Measurements from ENCODE around the gene CARHSP1. TPM values are rescaled to one million over a fixed set of nuclear protein-coding genes. Genes with fewer than 3 reads are reported as not detected.

CARHSP1 gene
- 47.8 and 53.9 TPM in 2 replicates for polyA plus RNA-seq (2011; rRNA removed)
- 192 and 210 TPM in 2 replicates for polyA plus RNA-seq (2012; cell fraction: cytosol; rRNA removed)
- polyA plus RNA-seq (2012; cell fraction: nucleus; rRNA removed), result 104 and 147 TPM in 2 replicates
- polyA plus RNA-seq (2017; fragmentation: RNase III; extraction: RNeasy Plus Mini Kit Qiagen cat#74134 plus additional on column Dnase treatment), result 137 to 173 TPM (median 172 TPM) in 3 replicates
- 70.2 and 86.8 TPM in 2 replicates for polyA minus RNA-seq (2011; rRNA and poly(A)+ RNA removed)

DNA sequence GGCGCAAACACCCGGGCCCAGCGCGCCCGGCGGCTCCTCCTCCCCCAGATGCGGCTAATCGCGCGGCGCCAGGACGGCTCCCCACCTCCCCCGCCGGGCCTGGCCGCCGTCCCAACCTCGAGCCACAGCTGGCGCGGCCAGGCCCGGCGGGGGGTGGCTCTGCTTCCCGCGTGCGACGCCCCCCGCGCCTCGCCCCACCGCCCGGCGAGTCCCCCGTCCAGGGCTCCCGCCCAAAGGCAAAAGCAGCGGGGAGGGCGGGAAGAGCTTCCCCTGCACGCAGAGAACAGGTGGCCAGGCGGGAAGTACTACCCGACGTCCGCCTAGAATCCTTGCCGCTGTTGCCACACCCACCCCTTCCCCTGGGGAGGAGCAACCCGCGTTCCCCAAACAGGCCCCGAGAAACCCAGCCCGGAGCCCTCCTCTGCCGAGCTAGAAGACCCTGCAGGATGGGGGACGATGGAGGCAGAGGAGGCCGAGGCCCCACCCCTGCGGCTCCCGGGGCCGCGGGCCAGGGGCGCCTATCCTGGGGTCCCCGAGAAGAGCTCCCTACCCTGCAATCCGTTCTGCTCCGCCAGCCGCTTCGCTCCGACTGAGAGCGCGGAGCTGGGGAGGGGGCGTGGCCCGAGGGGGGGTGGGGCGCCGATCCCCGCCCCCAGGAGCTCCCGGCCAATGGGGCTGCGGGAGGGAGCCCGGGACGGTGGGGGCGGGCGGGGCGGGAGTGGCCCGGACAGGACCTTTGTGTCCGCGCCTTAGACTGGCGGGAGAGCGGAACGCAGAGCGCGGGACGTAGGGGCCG is at the start of gene CARHSP1:
TSS of gene CARHSP1 (minus strand) at position 591 of the 796 bp plus-strand sequence. CDS start 9,678 bp downstream, outside the sequence.
- POLR2A ChIA-PET, result interaction anchor here (0.6 to 2.7 kb wide), 20 partner anchors 8 to 1441 kb away, joined by 3 to 24 read pairs (median 5); partner anchors contain the start of genes HAPSTR1 and LITAFD
- Histone ChIP-seq H3K4me3 (peak within 1 kb of the TSS; percentile 60), H3K27ac (peak within 1 kb of the TSS; percentile 91 to 94), H3K4me1 (peaks cover 69% of the 10 kb centered on the region), H3K9me3 (no peaks in the 10 kb centered on the region), H3K4me2 (peak within 1 kb of the TSS; percentile 98)
- DNase-seq (ENCODE audit: low read depth in 1 of 2, low spot score in 1 of 2), result peak; percentile 91 to 92
- no peak for FAIRE-seq
- 0% methylated on average over 1 of the region's 83 CpGs for WGBS (ENCODE audit: missing lambda C conversion rate)
- CTCF ChIA-PET, result interaction anchor here (0.6 to 7.9 kb wide), 4 partner anchors 9 to 59 kb away, joined by 3 to 84 read pairs (median 4); partner anchors contain the start of gene LITAFD
- peak; percentile 67 to 85 for ATAC-seq
- TF ChIP-seq RNF2 (IDR thresholded peaks at IDR 0.05; ENCODE audit: borderline replicate concordance, low read depth) (no peak), JUN (IDR thresholded peaks at IDR 0.05) (peak; percentile 72 to 87; a peak in 4 of 5 replicates), ZNF302 (CRISPR knock-in tag; IDR thresholded peaks at IDR 0.05) (no peak), SREBF2 (IDR thresholded peaks at IDR 0.05) (no peak), RCOR1 (IDR thresholded peaks at IDR 0.05; ENCODE audit: low read depth, low read length) (no peak), USF2 (IDR thresholded peaks at IDR 0.05) (no peak), CBX2 (IDR thresholded peaks at IDR 0.05; ENCODE audit: borderline replicate concordance, low read depth) (no peak), GATA3 (IDR thresholded peaks at IDR 0.05; ENCODE audit: borderline replicate concordance) (peak; percentile 22; the same call in 1 of the 2 replicates), JUNB (IDR thresholded peaks at IDR 0.05) (no peak), HMGXB4 (CRISPR knock-in tag; IDR thresholded peaks at IDR 0.05; ENCODE audit: borderline replicate concordance) (no peak), BCL3 (IDR thresholded peaks at IDR 0.05) (peak; percentile 66; the same call in 1 of the 3 replicates), CHD2 (IDR thresholded peaks at IDR 0.05; ENCODE audit: low read length, partially characterized antibody) (no peak), HOXB13 (CRISPR knock-in tag; IDR thresholded peaks at IDR 0.05; ENCODE audit: low read depth) (no peak), HOXB5 (CRISPR knock-in tag; IDR thresholded peaks at IDR 0.05) (no peak), NR3C1 (IDR thresholded peaks at IDR 0.05) (no peak), EHMT2 (IDR thresholded peaks at IDR 0.05; ENCODE audit: low read depth) (no peak), FOSL2 (IDR thresholded peaks at IDR 0.05) (no peak), FOSL2 (CRISPR knock-in tag; IDR thresholded peaks at IDR 0.05) (no peak), PHF8 (IDR thresholded peaks at IDR 0.05; ENCODE audit: borderline replicate concordance, low read depth) (peak; percentile 85; the same call in 1 of the 2 replicates), HDAC2 (IDR thresholded peaks at IDR 0.05) (no peak), CBX8 (IDR thresholded peaks at IDR 0.05) (no peak), SMC3 (IDR thresholded peaks at IDR 0.05) (no peak), ESRRA (IDR thresholded peaks at IDR 0.05; ENCODE audit: borderline replicate concordance, low read length) (no peak), PBX3 (IDR thresholded peaks at IDR 0.05) (0 out of 2 replicates have a peak, but pooled peaks have one; percentile 28), POLR2AphosphoS2 (conservative IDR thresholded peaks at IDR 0.05; ENCODE audit: low read length) (no peak), POLR2A (IDR thresholded peaks at IDR 0.05; ENCODE audit: low read length) (peak; percentile 53), RARB (CRISPR knock-in tag; IDR thresholded peaks at IDR 0.05) (no peak), CEBPB (IDR thresholded peaks at IDR 0.05) (peak in 1 of 2 experiments; percentile 53; a peak in 1 of 4 replicates), KDM1A (IDR thresholded peaks at IDR 0.05; ENCODE audit: low read depth) (no peak), FOSB (CRISPR knock-in tag; IDR thresholded peaks at IDR 0.05) (no peak)
- TF ChIP-seq, protein P1, sequence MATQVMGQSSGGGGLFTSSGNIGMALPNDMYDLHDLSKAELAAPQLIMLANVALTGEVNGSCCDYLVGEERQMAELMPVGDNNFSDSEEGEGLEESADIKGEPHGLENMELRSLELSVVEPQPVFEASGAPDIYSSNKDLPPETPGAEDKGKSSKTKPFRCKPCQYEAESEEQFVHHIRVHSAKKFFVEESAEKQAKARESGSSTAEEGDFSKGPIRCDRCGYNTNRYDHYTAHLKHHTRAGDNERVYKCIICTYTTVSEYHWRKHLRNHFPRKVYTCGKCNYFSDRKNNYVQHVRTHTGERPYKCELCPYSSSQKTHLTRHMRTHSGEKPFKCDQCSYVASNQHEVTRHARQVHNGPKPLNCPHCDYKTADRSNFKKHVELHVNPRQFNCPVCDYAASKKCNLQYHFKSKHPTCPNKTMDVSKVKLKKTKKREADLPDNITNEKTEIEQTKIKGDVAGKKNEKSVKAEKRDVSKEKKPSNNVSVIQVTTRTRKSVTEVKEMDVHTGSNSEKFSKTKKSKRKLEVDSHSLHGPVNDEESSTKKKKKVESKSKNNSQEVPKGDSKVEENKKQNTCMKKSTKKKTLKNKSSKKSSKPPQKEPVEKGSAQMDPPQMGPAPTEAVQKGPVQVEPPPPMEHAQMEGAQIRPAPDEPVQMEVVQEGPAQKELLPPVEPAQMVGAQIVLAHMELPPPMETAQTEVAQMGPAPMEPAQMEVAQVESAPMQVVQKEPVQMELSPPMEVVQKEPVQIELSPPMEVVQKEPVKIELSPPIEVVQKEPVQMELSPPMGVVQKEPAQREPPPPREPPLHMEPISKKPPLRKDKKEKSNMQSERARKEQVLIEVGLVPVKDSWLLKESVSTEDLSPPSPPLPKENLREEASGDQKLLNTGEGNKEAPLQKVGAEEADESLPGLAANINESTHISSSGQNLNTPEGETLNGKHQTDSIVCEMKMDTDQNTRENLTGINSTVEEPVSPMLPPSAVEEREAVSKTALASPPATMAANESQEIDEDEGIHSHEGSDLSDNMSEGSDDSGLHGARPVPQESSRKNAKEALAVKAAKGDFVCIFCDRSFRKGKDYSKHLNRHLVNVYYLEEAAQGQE (IDR thresholded peaks at IDR 0.05), result no peak
- TF ChIP-seq, protein P2, sequence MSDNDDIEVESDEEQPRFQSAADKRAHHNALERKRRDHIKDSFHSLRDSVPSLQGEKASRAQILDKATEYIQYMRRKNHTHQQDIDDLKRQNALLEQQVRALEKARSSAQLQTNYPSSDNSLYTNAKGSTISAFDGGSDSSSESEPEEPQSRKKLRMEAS (IDR thresholded peaks at IDR 0.05), result peak; percentile 89
